ENCODE data around the gene RASA2.
"Not testable (repeated sequence)": the region's sequence is repeated elsewhere in the genome, so short reads cannot be mapped to it uniquely, and the experiment has no call there.

The RASA2 gene

GRCh38 chr3:141477224-141477623 is 9.6 kb upstream of the RASA2 start:
- Mint-ChIP-seq H3K4me3 (no peak overlapping the region), H3K36me3 (no peaks in the 10 kb centered on the region), H3K9me3 (no peaks in the 10 kb centered on the region), H3K27ac (no peak overlapping the region), H3K27me3 (no peaks in the 10 kb centered on the region), H3K4me1 (peaks cover 46% of the 10 kb centered on the region)

GRCh38 chr3:141478139-141478538 is 8.7 kb upstream of the RASA2 start:
- Mint-ChIP-seq H3K4me3 (no peak overlapping the region), H3K27ac (no peak overlapping the region), H3K9me3 (no peaks in the 10 kb centered on the region), H3K4me1 (peaks cover 46% of the 10 kb centered on the region), H3K36me3 (no peaks in the 10 kb centered on the region), H3K27me3 (no peaks in the 10 kb centered on the region)

DNA sequence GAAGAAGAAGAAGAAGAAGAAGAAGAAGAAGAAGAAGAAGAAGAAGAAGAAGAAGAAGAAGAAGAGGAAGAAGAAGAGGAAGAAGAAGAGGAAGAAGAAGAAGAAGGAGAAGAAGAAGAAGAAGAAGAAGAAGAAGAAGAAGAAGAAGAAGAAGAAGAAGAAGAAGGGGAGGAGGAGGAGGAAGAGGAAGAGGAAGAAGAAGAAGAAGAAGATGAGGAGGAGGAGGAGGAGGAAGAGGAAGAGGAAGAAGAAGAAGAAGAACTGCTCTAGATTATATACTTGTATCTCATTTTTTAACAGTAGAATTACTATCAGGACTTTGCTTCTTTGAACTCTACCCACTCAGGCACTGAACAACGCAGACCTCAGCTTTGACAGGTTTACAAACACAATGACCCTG is 8.0 kb upstream of the RASA2 start:
- H3K4me3 Mint-ChIP-seq, H3K9me3 Mint-ChIP-seq, H3K36me3 Mint-ChIP-seq, H3K27me3 Mint-ChIP-seq: not testable (repeated sequence)
- Mint-ChIP-seq H3K27ac (peak overlapping the region; percentile 92), H3K4me1 (peaks cover 50% of the 10 kb centered on the region)

GRCh38 chr3:141482245-141482922 is 4.4 kb upstream of the RASA2 start:
- Mint-ChIP-seq H3K9me3 (no peaks in the 10 kb centered on the region), H3K4me1 (peaks cover 43% of the 10 kb centered on the region), H3K27ac (no peak overlapping the region), H3K36me3 (no peaks in the 10 kb centered on the region), H3K27me3 (no peaks in the 10 kb centered on the region), H3K4me3 (no peak overlapping the region)

DNA sequence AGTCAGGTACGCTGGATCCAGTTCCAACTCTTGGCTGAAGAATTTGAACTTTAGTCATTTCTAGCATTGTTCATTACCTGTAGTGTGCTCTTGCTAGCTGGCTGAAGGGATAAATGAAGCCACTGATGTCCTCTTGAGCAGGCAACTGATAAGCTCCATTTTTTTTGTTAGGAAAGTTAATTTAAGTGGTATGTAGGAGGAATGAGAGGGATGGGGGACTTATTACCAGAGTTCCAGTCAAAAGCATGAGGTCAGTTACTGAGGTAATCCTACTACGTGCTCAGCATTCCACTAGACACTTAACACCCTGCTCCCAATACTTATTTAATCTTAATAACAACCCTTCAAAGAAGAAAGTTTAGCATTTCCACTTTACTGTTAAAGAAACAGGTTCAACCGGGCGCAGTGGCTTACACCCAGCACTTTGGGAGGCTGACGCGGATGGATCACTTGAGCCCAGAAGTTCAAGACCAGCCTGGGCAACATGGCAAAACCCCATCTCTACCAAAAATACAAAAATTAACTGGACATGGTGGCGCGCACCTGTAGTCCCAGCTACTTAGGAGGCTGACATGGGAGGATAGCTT is 2.0 kb upstream of the RASA2 start:
- Mint-ChIP-seq H3K4me3 (peak overlapping the region; percentile 28), H3K27me3 (no peaks in the 10 kb centered on the region), H3K4me1 (peaks cover 50% of the 10 kb centered on the region), H3K27ac (peak overlapping the region; percentile 36), H3K9me3 (no peaks in the 10 kb centered on the region), H3K36me3 (peaks cover 5% of the 10 kb centered on the region)

GRCh38 chr3:141485641-141486495 is 959 bp upstream of the RASA2 start:
- no peaks in the 10 kb centered on the region for H3K9me3 Mint-ChIP-seq
- no peaks in the 10 kb centered on the region for H3K27me3 Mint-ChIP-seq
- H3K36me3 Mint-ChIP-seq: peaks cover 7% of the 10 kb centered on the region
- peak overlapping the region; percentile 86 for H3K4me3 Mint-ChIP-seq
- H3K27ac Mint-ChIP-seq: peak overlapping the region; percentile 94
- peaks cover 61% of the 10 kb centered on the region for H3K4me1 Mint-ChIP-seq

- Mint-ChIP-seq H3K36me3 (peaks cover 10% of the 10 kb centered on the region), H3K4me1 (peaks cover 66% of the 10 kb centered on the region), H3K27me3 (no peaks in the 10 kb centered on the region), H3K9me3 (no peaks in the 10 kb centered on the region), H3K27ac (peak overlapping the region; percentile 94), H3K4me3 (peak overlapping the region; percentile 86)
Observed at GRCh38 chr3:141486496-141486745, 406 bp upstream of the RASA2 start.

- Mint-ChIP-seq H3K4me3 (peak overlapping the region; percentile 97), H3K27ac (peak overlapping the region; percentile 98), H3K27me3 (no peaks in the 10 kb centered on the region), H3K4me1 (peaks cover 79% of the 10 kb centered on the region), H3K36me3 (peaks cover 10% of the 10 kb centered on the region), H3K9me3 (no peaks in the 10 kb centered on the region)
Observed at GRCh38 chr3:141487521-141488252, 860 bp downstream of the RASA2 start.

DNA sequence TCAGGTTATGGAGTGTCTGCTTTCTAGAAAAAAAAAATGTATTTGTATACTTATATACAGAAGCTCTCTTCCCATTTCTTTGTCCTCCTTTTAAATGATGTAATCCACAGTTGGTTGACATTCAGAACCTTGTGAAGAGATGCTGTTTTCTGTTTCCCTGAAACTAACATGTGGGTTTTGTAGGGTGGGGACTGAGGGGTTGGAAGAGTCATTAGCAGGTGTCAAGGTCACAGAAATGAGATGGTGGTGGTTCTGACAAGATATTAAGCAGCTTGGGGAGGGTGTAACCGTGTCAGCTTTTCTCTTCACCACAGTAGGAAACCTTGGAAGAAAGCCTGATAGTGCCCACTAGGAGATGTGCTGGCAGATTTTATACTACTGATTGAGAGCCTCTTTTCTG is 2.4 kb downstream of the RASA2 start:
- Mint-ChIP-seq H3K27ac (peak overlapping the region; percentile 85), H3K9me3 (no peaks in the 10 kb centered on the region), H3K27me3 (no peaks in the 10 kb centered on the region), H3K4me3 (peak overlapping the region; percentile 76), H3K36me3 (peaks cover 10% of the 10 kb centered on the region), H3K4me1 (peaks cover 89% of the 10 kb centered on the region)

DNA sequence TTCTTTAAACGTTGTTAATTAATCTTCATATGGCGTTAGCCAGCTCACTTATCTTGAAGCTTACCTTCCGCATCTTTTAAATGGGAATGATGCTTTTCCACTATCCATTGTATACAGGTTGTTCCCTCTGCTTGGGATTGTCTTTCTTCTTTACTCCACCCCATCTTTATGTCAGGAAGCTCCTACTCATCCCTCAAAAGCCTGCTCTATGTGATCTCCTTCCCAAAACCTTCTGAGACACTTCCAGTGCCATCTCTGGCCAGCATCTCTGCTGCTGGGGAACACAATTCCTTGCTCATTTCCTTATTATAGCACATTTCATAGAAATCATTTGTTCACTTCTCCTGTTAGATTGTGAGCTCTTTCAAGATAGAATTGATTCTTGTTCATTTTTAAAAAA is 4.3 kb downstream of the RASA2 start:
- Mint-ChIP-seq H3K36me3 (peaks cover 12% of the 10 kb centered on the region), H3K27ac (peak overlapping the region; percentile 85)

GRCh38 chr3:141491929-141492328 is 5.1 kb downstream of the RASA2 start:
- H3K27ac Mint-ChIP-seq: peak overlapping the region; percentile 71
- H3K4me3 Mint-ChIP-seq: peak overlapping the region; percentile 53
- no peaks in the 10 kb centered on the region for H3K9me3 Mint-ChIP-seq
- peaks cover 16% of the 10 kb centered on the region for H3K36me3 Mint-ChIP-seq
- no peaks in the 10 kb centered on the region for H3K27me3 Mint-ChIP-seq
- peaks cover 92% of the 10 kb centered on the region for H3K4me1 Mint-ChIP-seq

More for the DNA sequence above, 4.3 kb downstream of the RASA2 start:
- Mint-ChIP-seq H3K9me3 (no peaks in the 10 kb centered on the region), H3K27me3 (no peaks in the 10 kb centered on the region), H3K4me3 (peak overlapping the region; percentile 63), H3K4me1 (peaks cover 89% of the 10 kb centered on the region)

- peak overlapping the region; percentile 45 for H3K4me3 Mint-ChIP-seq
- H3K4me1 Mint-ChIP-seq: peaks cover 95% of the 10 kb centered on the region
- H3K27ac Mint-ChIP-seq: peak overlapping the region; percentile 82
- H3K27me3 Mint-ChIP-seq: no peaks in the 10 kb centered on the region
- H3K36me3 Mint-ChIP-seq: peaks cover 13% of the 10 kb centered on the region
- no peaks in the 10 kb centered on the region for H3K9me3 Mint-ChIP-seq
Observed at GRCh38 chr3:141493184-141493583, 6.4 kb downstream of the RASA2 start.

DNA sequence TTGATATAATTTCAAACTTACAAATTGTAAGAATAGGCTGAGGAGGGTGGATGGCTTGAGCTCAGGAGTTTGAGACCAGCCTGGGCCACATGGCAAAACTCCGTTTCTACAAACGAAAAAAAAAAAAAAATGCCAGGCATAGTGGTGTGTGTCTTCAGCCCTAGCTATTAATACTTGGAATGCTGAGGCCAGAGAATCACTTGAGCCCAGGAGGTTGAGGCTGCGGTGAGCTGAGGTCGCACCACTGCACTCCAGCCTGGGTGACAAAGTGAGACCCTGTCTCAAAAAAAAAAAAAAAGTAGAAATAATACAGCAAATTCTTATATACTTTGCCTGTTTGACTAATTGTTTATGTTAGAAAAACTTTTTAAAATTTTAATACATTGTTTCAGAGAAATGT is 10.8 kb downstream of the RASA2 start:
- H3K4me3 Mint-ChIP-seq, H3K27ac Mint-ChIP-seq, H3K9me3 Mint-ChIP-seq, H3K27me3 Mint-ChIP-seq: not testable (repeated sequence)
- Mint-ChIP-seq H3K4me1 (peaks cover 84% of the 10 kb centered on the region), H3K36me3 (peaks cover 10% of the 10 kb centered on the region)

GRCh38 chr3:141498598-141499223 is 11.9 kb downstream of the RASA2 start:
- Mint-ChIP-seq H3K36me3 (peaks cover 10% of the 10 kb centered on the region), H3K4me3 (peak overlapping the region; percentile 85), H3K27me3 (no peaks in the 10 kb centered on the region), H3K27ac (peak overlapping the region; percentile 98), H3K4me1 (peaks cover 73% of the 10 kb centered on the region), H3K9me3 (no peaks in the 10 kb centered on the region)

- peaks cover 67% of the 10 kb centered on the region for H3K4me1 Mint-ChIP-seq
- H3K27me3 Mint-ChIP-seq: no peaks in the 10 kb centered on the region
- peak overlapping the region; percentile 85 for H3K4me3 Mint-ChIP-seq
- H3K9me3 Mint-ChIP-seq: no peaks in the 10 kb centered on the region
- peak overlapping the region; percentile 98 for H3K27ac Mint-ChIP-seq
- H3K36me3 Mint-ChIP-seq: peaks cover 10% of the 10 kb centered on the region
Observed at GRCh38 chr3:141499284-141499683, 12.5 kb downstream of the RASA2 start.
